HG03280 (cell line): ENCODE measurements around the gene STK32C.
"Not testable (repeated sequence)": the region's sequence is repeated elsewhere in the genome, so short reads cannot be mapped to it uniquely, and the experiment has no call there.

ENCODE experiments used
- ATAC-seq: cut with Tn5 transposase; IDR thresholded peaks from one replicate; pipeline ENCODE4 v1.9.1; 2021; ENCODE audit warnings: mild to moderate bottlenecking, moderate library complexity; ENCODE audit not compliant: unreplicated experiment

Gene STK32C

GRCh38 chr10:132320654-132321469, 13.1 kb upstream of the STK32C start:
- ATAC-seq = no peak

DNA sequence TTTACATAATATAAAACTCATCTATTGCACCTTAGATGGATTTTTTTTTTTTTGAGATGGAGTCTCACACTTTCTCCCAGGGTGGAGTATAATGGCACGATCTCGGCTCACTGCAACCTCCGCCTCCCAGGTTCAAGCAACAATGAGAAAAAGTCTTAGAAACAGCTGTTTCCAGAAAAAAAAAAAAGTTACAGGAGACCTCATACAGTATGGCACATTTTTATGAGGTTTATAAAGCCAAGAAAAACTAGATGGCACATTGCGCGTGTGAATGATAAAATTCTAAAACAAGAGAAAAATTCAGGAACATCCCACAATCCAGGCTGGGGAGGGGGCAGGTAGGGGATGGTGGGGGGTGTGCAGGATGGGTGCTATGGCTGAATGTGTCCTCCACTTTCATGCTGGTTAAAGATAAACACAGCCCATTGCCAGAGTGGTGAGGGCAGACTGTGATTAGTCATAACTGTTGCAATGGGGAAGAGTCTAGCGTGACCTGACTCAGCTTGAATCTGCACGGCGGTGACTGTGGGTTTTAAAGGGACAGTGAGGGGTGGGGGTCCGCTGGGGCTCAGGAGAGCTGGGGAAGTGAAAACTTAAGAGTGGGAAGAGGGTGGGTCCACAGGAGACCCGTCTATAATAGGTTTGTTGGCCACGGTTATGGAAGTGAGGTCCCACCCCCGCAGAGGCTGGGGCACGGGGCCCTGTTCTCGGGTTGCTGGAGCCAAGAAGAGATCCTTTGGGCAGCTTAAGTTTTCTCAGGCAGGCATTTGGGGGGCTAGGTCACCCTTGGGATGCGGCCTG, 12.3 kb upstream of the STK32C start:
- ATAC-seq = peak; percentile 99

DNA sequence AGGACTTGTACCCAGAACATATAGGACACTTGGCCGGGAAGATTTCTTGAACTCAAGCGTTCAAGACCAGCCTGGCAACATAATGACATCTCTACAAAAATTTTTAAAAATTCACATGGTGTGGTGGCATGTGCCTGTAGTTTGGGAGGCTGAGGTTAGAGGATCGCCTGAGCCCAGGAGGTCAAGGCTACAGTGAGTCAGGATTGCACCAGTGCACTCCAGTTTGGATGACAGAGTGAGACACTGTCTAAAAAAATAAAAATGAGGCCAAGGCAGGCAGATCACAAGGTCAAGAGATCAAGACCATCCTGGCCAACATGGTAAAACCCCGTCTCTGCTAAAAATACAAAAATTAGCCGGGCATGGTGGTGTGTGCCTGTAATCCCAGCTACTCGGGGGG, 9.7 kb upstream of the STK32C start:
- ATAC-seq = not testable (repeated sequence)

GRCh38 chr10:132316133-132316532, 8.4 kb upstream of the STK32C start:
- ATAC-seq = no peak

GRCh38 chr10:132314881-132315280, 7.1 kb upstream of the STK32C start:
- not testable (repeated sequence) for ATAC-seq

DNA sequence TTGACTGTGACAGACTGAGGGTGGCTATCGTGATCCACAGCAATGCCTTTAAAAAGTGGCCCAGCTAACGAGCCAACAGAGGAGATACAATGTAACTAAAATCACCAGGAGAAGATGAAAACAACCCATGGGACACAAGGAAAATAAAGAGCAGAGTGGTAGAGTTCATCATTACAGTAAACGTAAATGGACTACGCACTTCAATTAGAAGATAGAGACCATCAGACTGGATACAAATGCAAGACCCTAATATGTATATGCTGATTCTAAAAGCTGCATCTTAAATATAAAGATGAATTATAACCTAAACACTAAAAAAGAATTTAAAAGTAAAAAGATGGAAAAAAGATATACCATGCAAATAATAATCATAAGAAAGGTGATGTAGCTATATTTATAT, 6.6 kb upstream of the STK32C start:
- no peak for ATAC-seq

DNA sequence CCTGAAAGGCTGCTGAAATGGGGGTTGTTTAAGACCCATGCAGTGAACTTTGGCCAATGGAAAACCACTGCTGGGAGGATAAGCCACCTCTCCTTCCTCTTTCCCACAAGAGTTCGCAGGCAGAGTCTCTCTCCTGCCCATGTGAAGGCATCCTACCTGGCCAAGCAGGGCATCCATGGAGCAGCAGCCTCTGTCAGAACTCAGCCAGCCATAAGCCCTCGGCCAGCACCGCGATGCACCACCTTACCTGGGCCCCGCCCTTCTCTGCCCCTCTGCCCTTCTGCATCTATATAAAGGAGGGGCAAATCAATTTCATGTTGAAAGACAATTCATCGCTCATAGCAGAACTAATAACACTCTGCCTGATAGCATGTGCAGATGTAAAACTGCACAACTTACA, 6.1 kb upstream of the STK32C start:
- ATAC-seq = no peak

- ATAC-seq = no peak
Observed at GRCh38 chr10:132313305-132313704, 5.6 kb upstream of the STK32C start.

DNA sequence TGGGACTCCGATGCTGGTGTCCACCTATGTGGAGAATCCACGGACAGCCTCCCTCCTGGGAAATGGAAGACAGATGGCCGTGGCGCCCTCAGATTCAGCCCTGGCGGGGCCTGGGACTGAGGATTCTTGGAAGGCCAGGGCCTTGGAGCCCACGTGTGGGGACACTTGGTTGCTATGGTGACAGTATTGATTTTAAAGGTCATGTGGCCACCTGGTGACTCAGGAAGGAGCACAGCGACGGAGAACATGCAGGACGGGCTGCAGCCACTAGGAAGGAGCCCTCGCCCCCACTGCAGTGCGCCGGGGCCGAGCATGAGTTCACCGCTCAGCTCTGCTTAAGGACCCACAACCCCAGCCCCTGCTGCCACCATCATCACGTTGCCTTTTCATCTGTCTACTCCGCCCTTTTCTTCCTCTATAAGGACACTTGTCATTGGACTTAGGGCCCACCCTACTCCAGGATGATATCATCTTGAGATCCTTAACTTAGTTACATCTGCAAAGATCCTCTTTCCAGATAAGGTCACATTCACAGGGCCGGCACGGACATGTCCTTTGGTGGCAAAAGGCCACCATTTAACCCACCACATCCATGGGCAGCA, 3.7 kb upstream of the STK32C start:
- ATAC-seq = no peak

DNA sequence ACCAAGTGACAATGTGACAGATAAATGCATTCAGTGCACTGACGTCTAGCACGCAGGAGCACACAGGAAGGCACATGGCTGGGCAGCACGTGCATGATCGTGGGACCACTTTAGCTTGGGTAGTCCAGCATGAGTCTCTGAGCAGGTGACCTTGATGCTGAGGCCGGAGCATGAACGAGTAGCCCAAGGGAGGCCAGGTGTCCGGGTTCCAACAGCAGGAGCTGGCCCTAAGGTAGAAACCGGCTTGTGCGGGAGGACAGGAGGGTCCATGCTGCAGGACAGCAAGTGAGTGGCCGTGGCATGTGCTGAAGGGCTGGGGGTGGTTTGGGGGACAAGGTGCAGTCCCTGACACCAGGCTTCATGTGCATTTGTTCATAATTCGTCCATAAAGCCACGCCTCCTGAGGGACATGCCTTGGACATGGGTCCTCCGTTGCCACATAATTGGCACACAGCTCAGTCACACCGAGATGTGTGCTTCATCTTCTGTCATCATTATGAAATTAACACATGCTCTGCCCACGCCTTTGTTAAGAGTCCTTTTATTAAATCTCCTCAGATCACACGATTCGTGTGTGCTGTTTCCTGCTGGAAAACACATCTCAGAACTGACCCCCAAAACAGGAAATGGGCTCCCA, 3.1 kb upstream of the STK32C start:
- ATAC-seq = no peak

DNA sequence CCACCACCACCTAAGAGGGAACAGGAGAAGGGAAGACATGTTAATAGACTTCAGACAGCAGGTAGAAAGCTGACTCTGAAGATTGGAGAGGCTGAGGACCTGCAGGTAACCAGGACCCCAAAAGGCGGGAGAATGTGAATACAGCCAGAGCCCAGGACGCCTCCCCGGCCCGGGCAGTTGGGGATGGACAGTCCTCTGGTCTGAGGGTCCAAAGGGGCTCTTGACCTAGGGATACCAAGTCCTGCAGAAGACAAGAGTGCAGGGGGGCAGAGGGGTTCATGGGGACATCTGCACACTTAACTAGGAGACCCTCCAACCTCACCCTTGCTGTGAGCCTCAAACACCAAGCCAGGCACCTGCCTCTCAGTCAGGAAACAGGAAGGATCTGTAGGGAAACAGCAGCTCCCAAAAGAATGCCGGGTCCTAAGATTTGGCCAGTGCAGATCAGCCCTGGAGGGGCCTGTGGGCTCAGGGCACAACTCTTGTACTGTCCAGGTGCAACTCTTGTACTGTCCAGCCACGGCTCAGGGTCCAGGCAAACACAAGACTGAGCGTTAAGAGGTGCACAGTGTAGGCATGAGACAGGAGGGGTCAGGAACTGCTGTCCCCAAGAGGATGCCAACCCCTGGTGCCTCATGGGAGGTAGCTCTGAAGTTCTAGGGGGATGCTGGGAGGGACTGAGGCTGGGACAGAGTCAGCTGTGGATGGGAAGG, 2.3 kb upstream of the STK32C start:
- ATAC-seq = no peak

GRCh38 chr10:132309471-132309865, 1.7 kb upstream of the STK32C start:
- ATAC-seq = no peak

DNA sequence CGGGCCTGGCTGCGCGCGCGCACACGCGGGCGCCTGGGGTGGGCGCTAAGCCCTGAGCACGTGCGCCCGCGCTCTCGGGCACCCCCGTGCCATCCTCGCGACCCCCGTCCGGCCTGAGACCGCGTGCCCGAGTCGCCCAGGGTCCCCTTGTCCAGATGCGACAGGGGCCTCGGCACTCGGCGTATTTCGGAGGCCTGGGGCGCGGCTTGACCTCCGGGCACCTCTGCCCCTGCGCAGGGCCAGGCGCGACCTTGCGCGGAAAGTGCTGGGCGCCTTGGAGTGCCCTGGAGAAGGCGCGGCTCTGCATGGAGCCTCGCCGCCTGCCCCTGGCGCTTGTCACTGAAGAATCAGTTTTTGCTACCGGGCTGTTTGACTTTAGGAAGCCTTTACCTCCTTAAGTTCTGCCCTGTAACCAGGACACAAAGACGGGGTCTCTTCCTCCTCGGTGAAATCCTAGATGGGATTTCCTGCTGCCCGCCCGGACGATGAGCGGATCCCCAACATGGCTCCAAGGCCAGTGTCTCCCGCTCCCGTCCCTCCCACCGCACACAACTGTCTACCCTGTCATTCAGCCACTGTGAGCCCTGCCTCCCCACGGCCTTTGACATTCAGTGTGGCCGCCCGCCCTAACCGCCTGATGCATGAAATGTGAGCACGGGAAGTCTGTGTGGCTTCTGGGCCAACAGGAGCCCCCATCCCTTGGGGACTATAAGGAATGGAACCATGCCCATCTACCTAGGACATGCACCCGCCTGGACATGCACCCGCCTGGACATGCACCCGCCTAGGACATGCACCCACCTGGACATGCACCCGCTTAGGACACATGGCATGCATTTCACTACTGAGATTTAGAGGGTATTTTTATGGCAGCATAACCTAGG, 1.1 kb upstream of the STK32C start:
- ATAC-seq = no peak

- peak; percentile 4 for ATAC-seq
Observed at GRCh38 chr10:132306864-132307751, 642 bp downstream of the STK32C start.

GRCh38 chr10:132306343-132306685, 1.4 kb downstream of the STK32C start:
- no peak for ATAC-seq

- ATAC-seq = no peak
Observed at GRCh38 chr10:132305654-132306342, 2.0 kb downstream of the STK32C start.

DNA sequence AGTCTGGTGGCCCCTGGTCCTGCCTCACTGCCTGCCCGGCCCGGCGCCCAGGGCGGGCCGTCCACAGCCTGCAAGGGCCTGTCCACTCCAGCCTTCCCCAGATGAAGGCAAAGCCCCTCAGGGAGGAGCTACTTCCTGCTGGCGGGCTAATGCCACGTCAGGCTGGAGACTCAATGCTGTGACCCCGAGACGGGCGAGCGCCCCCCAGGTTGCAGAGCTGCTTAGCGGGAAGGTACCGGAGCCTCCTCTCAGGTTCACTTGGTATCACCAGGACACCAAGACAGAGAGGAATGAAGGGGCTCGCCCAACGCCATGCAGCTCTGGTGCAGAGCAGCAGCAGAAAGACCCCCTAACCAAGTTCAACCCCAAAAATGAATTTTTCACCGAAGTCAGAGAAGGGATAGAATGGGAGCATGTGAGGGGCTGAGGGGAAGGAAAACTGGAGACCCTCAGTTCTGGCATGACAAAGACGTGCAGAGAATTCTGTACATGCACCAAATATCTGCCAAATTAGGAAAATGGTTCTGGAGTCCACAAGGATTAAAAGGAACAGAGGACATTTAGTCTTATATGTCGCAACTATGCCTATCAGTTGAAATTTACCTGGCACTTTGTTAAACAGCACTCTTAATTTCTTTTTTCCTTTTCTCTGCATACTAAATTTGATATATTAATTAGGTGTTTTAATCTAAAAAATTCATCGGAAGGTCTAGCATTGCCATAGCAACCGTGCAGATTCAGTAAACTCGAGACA, 2.8 kb downstream of the STK32C start:
- no peak for ATAC-seq
